ENCODE results near the gene GEN1.

GEN1 gene

GRCh38 chr2:17793296-17793695 is 39.4 kb downstream of the GEN1 start:
- H3K27ac ChIP-seq: no peak overlapping the region
- no peak for DNase-seq (ENCODE audit: low read depth, low spot score)

GRCh38 chr2:17793803-17794354 is 39.9 kb downstream of the GEN1 start:
- H3K27ac ChIP-seq: no peak overlapping the region
- DNase-seq (ENCODE audit: low read depth, low spot score): no peak

GRCh38 chr2:17795309-17795708 is 41.4 kb downstream of the GEN1 start:
- no peak for DNase-seq (ENCODE audit: low read depth, low spot score)
- no peak overlapping the region for H3K27ac ChIP-seq

- no peak for DNase-seq (ENCODE audit: low read depth, low spot score)
- no peak overlapping the region for H3K27ac ChIP-seq
Observed at GRCh38 chr2:17798338-17798737, 44.4 kb downstream of the GEN1 start.

GRCh38 chr2:17799301-17800120 is 45.6 kb downstream of the GEN1 start:
- no peak overlapping the region for H3K27ac ChIP-seq
- DNase-seq (ENCODE audit: low read depth, low spot score): no peak

GRCh38 chr2:17800219-17800618 is 46.3 kb downstream of the GEN1 start:
- no peak for DNase-seq (ENCODE audit: low read depth, low spot score)
- H3K27ac ChIP-seq: no peak overlapping the region

- H3K27ac ChIP-seq: no peak overlapping the region
- DNase-seq (ENCODE audit: low read depth, low spot score): no peak
Observed at GRCh38 chr2:17800693-17801458, 46.9 kb downstream of the GEN1 start.

- no peak overlapping the region for H3K27ac ChIP-seq
- DNase-seq (ENCODE audit: low read depth, low spot score): no peak
Observed at GRCh38 chr2:17803497-17803896, 49.6 kb downstream of the GEN1 start.

GRCh38 chr2:17804358-17804757 is 50.4 kb downstream of the GEN1 start:
- no peak overlapping the region for H3K27ac ChIP-seq
- DNase-seq (ENCODE audit: low read depth, low spot score): no peak

- H3K27ac ChIP-seq: no peak overlapping the region
- DNase-seq (ENCODE audit: low read depth, low spot score): no peak
Observed at GRCh38 chr2:17805166-17805565, 51.2 kb downstream of the GEN1 start.

- no peak for DNase-seq (ENCODE audit: low read depth, low spot score)
- no peak overlapping the region for H3K27ac ChIP-seq
Observed at GRCh38 chr2:17805717-17806363, 51.9 kb downstream of the GEN1 start.

- peak; percentile 71 for DNase-seq (ENCODE audit: low read depth, low spot score)
- peak overlapping the region; percentile 94 for H3K27ac ChIP-seq
Observed at GRCh38 chr2:17813010-17813741, 59.2 kb downstream of the GEN1 start.

GRCh38 chr2:17813742-17814473 is 60.0 kb downstream of the GEN1 start:
- H3K27ac ChIP-seq: peak overlapping the region; percentile 94
- no peak for DNase-seq (ENCODE audit: low read depth, low spot score)

GRCh38 chr2:17814601-17815000 is 60.7 kb downstream of the GEN1 start:
- peak overlapping the region; percentile 94 for H3K27ac ChIP-seq
- peak; percentile 20 for DNase-seq (ENCODE audit: low read depth, low spot score)

GRCh38 chr2:17815468-17816184 is 61.7 kb downstream of the GEN1 start:
- peak; percentile 79 for DNase-seq (ENCODE audit: low read depth, low spot score)

GRCh38 chr2:17816396-17817245 is 62.7 kb downstream of the GEN1 start, which contains the start of gene MSGN1:
Gene MSGN1, plus strand, starts transcription at chr2:17816460. Its CDS starts 59 bp downstream, at chr2:17816519.
- DNase-seq (ENCODE audit: low read depth, low spot score): no peak
- peak within 1 kb of the TSS; percentile 94 for H3K27ac ChIP-seq

More at GRCh38 chr2:17815468-17816184, 61.7 kb downstream of the GEN1 start:
- H3K27ac ChIP-seq: peak overlapping the region; percentile 94

GRCh38 chr2:17818235-17818815 is 64.4 kb downstream of the GEN1 start:
- DNase-seq (ENCODE audit: low read depth, low spot score): no peak
- no peak overlapping the region for H3K27ac ChIP-seq

Data from epithelial cell of prostate (primary cell).